ENCODE measurements around the gene NAT9.

GRCh38 chr17:74822939-74823367 lies 46.8 kb upstream of the NAT9 start:
- TF ChIP-seq POLR2A (IDR thresholded peaks at IDR 0.05; ENCODE audit: extremely low read depth, insufficient read length) = no peak
- TF ChIP-seq, protein P1, sequence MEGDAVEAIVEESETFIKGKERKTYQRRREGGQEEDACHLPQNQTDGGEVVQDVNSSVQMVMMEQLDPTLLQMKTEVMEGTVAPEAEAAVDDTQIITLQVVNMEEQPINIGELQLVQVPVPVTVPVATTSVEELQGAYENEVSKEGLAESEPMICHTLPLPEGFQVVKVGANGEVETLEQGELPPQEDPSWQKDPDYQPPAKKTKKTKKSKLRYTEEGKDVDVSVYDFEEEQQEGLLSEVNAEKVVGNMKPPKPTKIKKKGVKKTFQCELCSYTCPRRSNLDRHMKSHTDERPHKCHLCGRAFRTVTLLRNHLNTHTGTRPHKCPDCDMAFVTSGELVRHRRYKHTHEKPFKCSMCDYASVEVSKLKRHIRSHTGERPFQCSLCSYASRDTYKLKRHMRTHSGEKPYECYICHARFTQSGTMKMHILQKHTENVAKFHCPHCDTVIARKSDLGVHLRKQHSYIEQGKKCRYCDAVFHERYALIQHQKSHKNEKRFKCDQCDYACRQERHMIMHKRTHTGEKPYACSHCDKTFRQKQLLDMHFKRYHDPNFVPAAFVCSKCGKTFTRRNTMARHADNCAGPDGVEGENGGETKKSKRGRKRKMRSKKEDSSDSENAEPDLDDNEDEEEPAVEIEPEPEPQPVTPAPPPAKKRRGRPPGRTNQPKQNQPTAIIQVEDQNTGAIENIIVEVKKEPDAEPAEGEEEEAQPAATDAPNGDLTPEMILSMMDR (IDR thresholded peaks at IDR 0.05; ENCODE audit: low read depth, low read length) = no peak

Data from NB4 (cell line).